Ovary (tissue), 3 donors: ENCODE results near the gene SERBP1.
"Not testable (repeated sequence)": the region's sequence is repeated elsewhere in the genome, so short reads cannot be mapped to it uniquely, and the experiment has no call there.

Experiments used
- POLR2A ChIP-seq: fragments of 450-650 bp; IDR thresholded peaks from one replicate; pipeline ENCODE4 v1.6.1; 2017; ENCODE audit warnings: antibody characterized with exemption, mild to moderate bottlenecking, moderate library complexity
- TF ChIP-seq, protein P1 (sequence below), 3 donors: fragments of 450-650 bp in 2 of 3; fragments of 200-600 bp in 1 of 3; IDR thresholded peaks; one replicate each; pipeline versions ENCODE4 v1.5.1 to v1.8.0; 2016 to 2022; ENCODE audit warnings: antibody characterized with exemption in 3 of 3, mild to moderate bottlenecking in 1 of 3
- donor health status: DM: no; HTN: no; CAD: no.

DNA sequence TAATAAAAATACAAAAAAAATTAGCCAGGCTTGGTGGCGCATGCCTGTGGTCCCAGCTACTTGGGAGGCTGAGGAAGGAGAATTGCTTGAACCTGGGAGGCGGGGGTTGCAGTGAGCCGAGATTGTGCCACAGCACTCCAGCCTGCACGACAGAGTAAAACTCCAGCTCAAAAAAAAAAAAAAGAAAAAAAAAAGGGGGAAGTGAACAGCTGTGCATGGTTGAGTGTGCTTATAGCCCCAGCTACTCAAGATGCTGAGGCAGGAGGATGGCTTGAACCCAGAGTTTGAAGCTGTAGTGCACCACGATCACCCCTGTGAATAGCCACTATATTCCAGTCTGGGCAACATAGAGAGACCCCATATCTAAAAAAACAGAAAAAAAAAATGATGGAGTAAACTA is 15.8 kb upstream of the SERBP1 start:
- TF ChIP-seq, protein P1, sequence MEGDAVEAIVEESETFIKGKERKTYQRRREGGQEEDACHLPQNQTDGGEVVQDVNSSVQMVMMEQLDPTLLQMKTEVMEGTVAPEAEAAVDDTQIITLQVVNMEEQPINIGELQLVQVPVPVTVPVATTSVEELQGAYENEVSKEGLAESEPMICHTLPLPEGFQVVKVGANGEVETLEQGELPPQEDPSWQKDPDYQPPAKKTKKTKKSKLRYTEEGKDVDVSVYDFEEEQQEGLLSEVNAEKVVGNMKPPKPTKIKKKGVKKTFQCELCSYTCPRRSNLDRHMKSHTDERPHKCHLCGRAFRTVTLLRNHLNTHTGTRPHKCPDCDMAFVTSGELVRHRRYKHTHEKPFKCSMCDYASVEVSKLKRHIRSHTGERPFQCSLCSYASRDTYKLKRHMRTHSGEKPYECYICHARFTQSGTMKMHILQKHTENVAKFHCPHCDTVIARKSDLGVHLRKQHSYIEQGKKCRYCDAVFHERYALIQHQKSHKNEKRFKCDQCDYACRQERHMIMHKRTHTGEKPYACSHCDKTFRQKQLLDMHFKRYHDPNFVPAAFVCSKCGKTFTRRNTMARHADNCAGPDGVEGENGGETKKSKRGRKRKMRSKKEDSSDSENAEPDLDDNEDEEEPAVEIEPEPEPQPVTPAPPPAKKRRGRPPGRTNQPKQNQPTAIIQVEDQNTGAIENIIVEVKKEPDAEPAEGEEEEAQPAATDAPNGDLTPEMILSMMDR (IDR thresholded peaks at IDR 0.05), result not testable (repeated sequence)
- not testable (repeated sequence) for TF ChIP-seq POLR2A
